WERI-Rb-1 (cell line): Measurements from ENCODE around the gene TNFRSF6B.

ENCODE experiments used
- DNase-seq: peaks from one replicate; pipeline ENCODE4 v3.0.0-alpha.2; 2020
- H3K27ac ChIP-seq: fragments of 250-450 bp; sonication (Bioruptor Pico); 2 replicates; pipeline ENCODE4 v1.5.1; 2020; ENCODE audit warnings: mild to moderate bottlenecking, moderate library complexity
- H3K27me3 ChIP-seq: fragments of 250-450 bp; sonication (Bioruptor Pico); 2 replicates; pipeline ENCODE4 v1.5.1; 2021; ENCODE audit warnings: mild to moderate bottlenecking, low read depth, moderate library complexity; ENCODE audit not compliant: insufficient read depth, severe bottlenecking
- H3K36me3 ChIP-seq: fragments of 250-450 bp; sonication (Bioruptor Pico); 2 replicates; pipeline ENCODE4 v1.5.1; 2020; ENCODE audit warnings: mild to moderate bottlenecking, moderate library complexity
- H3K4me3 ChIP-seq: 2 replicates; pipeline ENCODE4 v1.5.1; 2011; ENCODE audit warnings: low read depth, mild to moderate bottlenecking, control low read depth, low read length
- H3K9me3 ChIP-seq: fragments of 250-450 bp; sonication (Bioruptor Pico); 2 replicates; pipeline ENCODE4 v1.5.1; 2021; ENCODE audit warnings: mild to moderate bottlenecking, moderate library complexity; ENCODE audit not compliant: severe bottlenecking
- CTCF ChIP-seq: IDR thresholded peaks from 2 replicates; pipeline ENCODE4 v1.5.1; 2011; ENCODE audit warnings: low read depth, mild to moderate bottlenecking, control low read depth, inconsistent platforms, low read length

TNFRSF6B gene

GRCh38 chr20:63661108-63661507 lies 35.3 kb upstream of the TNFRSF6B start:
- Histone ChIP-seq H3K36me3 (peaks cover 61% of the 10 kb centered on the region), H3K9me3 (no peaks in the 10 kb centered on the region), H3K27ac (no peak overlapping the region), H3K4me3 (no peak overlapping the region), H3K27me3 (no peaks in the 10 kb centered on the region)
- no peak for TF ChIP-seq CTCF
- no peak for DNase-seq

GRCh38 chr20:63661959-63662812 lies 34.3 kb upstream of the TNFRSF6B start:
- Histone ChIP-seq H3K4me3 (no peak overlapping the region), H3K27ac (no peak overlapping the region), H3K9me3 (no peaks in the 10 kb centered on the region), H3K36me3 (peaks cover 69% of the 10 kb centered on the region), H3K27me3 (no peaks in the 10 kb centered on the region)
- TF ChIP-seq CTCF, result no peak
- DNase-seq, result no peak

- Histone ChIP-seq H3K36me3 (peaks cover 74% of the 10 kb centered on the region), H3K27ac (no peak overlapping the region), H3K9me3 (no peaks in the 10 kb centered on the region), H3K27me3 (no peaks in the 10 kb centered on the region), H3K4me3 (no peak overlapping the region)
- no peak for DNase-seq
- no peak for TF ChIP-seq CTCF
Observed at GRCh38 chr20:63662813-63663189, 33.7 kb upstream of the TNFRSF6B start.

GRCh38 chr20:63663332-63664066 lies 33.0 kb upstream of the TNFRSF6B start:
- Histone ChIP-seq H3K27me3 (no peaks in the 10 kb centered on the region), H3K27ac (no peak overlapping the region), H3K4me3 (no peak overlapping the region), H3K9me3 (no peaks in the 10 kb centered on the region), H3K36me3 (peaks cover 79% of the 10 kb centered on the region)
- no peak for TF ChIP-seq CTCF
- no peak for DNase-seq

GRCh38 chr20:63664143-63664851 lies 32.2 kb upstream of the TNFRSF6B start:
- H3K36me3 ChIP-seq, result peaks cover 78% of the 10 kb centered on the region
- no peak overlapping the region for H3K27ac ChIP-seq
- TF ChIP-seq CTCF, result no peak

More at GRCh38 chr20:63664143-63664851, 32.2 kb upstream of the TNFRSF6B start:
- H3K9me3 ChIP-seq, result no peaks in the 10 kb centered on the region
- DNase-seq, result no peak
- H3K4me3 ChIP-seq, result no peak overlapping the region
- H3K27me3 ChIP-seq, result no peaks in the 10 kb centered on the region
